Measurements from ENCODE around the gene RAET1E.

DNA sequence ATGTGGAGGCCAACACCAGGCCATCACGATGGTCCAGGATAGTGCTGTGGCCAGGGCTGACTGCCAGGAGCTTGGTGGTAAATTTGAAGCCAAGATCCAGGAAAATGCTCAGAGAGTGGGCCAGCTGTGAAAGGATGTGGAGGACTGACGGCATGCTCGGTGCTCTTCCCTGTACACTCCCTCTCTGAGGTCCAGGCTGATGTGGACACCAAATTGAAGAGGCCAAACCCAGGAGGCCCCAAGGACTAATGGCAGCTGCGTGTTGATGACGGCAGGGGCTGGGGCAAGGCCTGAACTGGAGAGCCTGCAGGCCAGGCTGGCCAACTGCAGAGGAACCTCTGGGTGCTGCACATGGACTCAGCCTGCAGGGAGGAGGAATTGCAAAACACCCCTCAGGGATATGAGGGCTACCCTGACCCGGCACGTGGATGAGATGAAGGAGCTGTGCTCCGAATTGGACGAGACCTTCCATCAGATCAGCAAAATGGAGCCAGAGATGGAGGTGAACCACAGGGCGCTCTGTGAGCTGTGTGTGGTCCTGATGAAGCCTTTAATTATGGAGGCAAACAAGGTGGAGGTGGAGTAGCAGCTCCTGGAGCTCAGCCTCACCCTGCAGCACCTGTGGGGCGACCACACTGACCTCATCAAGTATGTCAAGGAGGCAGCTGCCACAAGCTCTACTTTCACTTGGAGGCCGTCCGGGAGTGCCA is 6.9 kb upstream of the RAET1E start:
- TF ChIP-seq POLR2A (IDR thresholded peaks at IDR 0.05; ENCODE audit: low read depth, low read length) (no peak), CTCF (IDR thresholded peaks at IDR 0.05; ENCODE audit: extremely low read depth in 1 of 2, insufficient read depth in 1 of 2, low read depth in 1 of 2, low read length in 2 of 2) (no peak), POLR2AphosphoS5 (IDR thresholded peaks at IDR 0.05; ENCODE audit: insufficient read depth, low read depth, low read length) (no peak)
- TF ChIP-seq, protein P1, sequence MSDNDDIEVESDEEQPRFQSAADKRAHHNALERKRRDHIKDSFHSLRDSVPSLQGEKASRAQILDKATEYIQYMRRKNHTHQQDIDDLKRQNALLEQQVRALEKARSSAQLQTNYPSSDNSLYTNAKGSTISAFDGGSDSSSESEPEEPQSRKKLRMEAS (IDR thresholded peaks at IDR 0.05; ENCODE audit: insufficient read depth, insufficient read length): no peak
